MCF 10A (cell line): ENCODE data around the gene PGF. TPM values are rescaled to one million over a fixed set of nuclear protein-coding genes. Genes with fewer than 3 reads are reported as not detected.

Experiments
- BruUV-seq: library from RNA; stranded (reverse); fragments of 400-500 nt; replicated peaks from 2 replicates; lab custom pipeline; 2021; lab: Mats Ljungman, UMichigan
- CTCF ChIA-PET: fragments of 300-600 bp; sonication (Branson Sonifier 250); formaldehyde crosslinking; extraction: SDS; loops from one replicate; lab custom pipeline; 2021; ENCODE audit warnings: antibody characterized with exemption, inconsistent platforms; lab: Yijun Ruan, JAX
- POLR2A ChIA-PET: fragments of 300-600, 350-650 bp; sonication (Branson Sonifier 250); formaldehyde crosslinking; extraction: SDS; loops from one replicate; lab custom pipeline; 2020; ENCODE audit warnings: antibody characterized with exemption, inconsistent platforms; lab: Yijun Ruan, JAX
- DNase-seq: peaks from one replicate; pipeline ENCODE4 v3.0.0-alpha.2; 2018; ENCODE audit not compliant: unreplicated experiment
- H3K27ac Mint-ChIP-seq: one replicate; pipeline ENCODE4 v1.8.0; 2022; ENCODE audit warnings: mild to moderate bottlenecking, low read depth, mixed read lengths; ENCODE audit not compliant: unreplicated experiment
- H3K27me3 Mint-ChIP-seq: one replicate; pipeline ENCODE4 v1.8.0; 2022; ENCODE audit warnings: mixed read lengths; ENCODE audit not compliant: insufficient read depth, unreplicated experiment
- H3K36me3 Mint-ChIP-seq: one replicate; pipeline ENCODE4 v1.8.0; 2022; ENCODE audit warnings: mild to moderate bottlenecking, moderate library complexity, mixed read lengths; ENCODE audit not compliant: insufficient read depth, unreplicated experiment
- H3K4me1 Mint-ChIP-seq: one replicate; pipeline ENCODE4 v1.8.0; 2022; ENCODE audit warnings: mixed read lengths; ENCODE audit not compliant: insufficient read depth, unreplicated experiment
- H3K4me3 Mint-ChIP-seq: one replicate; pipeline ENCODE4 v1.8.0; 2022; ENCODE audit warnings: mild to moderate bottlenecking, moderate library complexity, mixed read lengths; ENCODE audit not compliant: unreplicated experiment
- H3K9me3 Mint-ChIP-seq: one replicate; pipeline ENCODE4 v1.8.0; 2022; ENCODE audit warnings: mixed read lengths; ENCODE audit not compliant: unreplicated experiment
- intact Hi-C: fragments of 100-400 bp; cut with micrococcal nuclease; formaldehyde crosslinking; loops from 2 replicates; pipeline ENCODE4 v1.14.1; 2022
- total RNA-seq: library from RNA; stranded (reverse); gene quantifications from 2 replicates; pipeline ENCODE4 v1.2.3, GENCODE V29; 2022
- TF ChIP-seq, protein P1 (sequence below): fragments of 200-600 bp; IDR thresholded peaks from one replicate; pipeline ENCODE4 v1.8.0; 2022; ENCODE audit warnings: antibody characterized with exemption, mild to moderate bottlenecking; ENCODE audit not compliant: unreplicated experiment

The PGF gene
- total RNA-seq, 1 experiment from 2014 or later: 2.1 TPM

DNA sequence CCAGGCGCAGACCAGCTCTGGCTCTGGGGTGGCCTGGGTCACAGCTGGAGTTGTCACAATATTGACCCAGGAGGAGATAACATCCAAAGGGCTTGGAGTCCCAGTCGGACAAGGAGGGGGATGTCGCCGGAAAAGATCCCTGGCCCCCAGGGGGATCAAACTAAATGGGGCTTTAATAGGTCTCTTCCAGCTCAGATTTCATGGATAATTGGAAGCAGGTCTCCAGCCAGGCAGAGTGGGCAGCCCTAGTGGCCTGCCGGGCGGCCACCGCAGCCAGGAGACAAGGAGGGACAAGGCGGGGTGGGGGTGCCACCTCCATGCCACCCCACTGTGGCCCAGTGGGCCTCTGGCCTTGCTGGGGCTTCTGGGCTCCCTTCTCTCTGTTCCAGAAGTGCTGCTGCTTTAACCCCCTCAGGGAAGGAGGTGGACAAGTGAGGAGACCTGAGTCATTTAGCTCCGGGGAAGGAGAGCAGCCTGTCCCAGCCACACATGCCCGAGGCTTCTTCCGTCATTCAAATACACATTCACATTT lies 23.1 kb upstream of the PGF start:
- Mint-ChIP-seq H3K9me3 (no peaks in the 10 kb centered on the region), H3K4me1 (peaks cover 6% of the 10 kb centered on the region), H3K36me3 (peaks cover 4% of the 10 kb centered on the region), H3K27ac (no peak overlapping the region), H3K27me3 (no peaks in the 10 kb centered on the region), H3K4me3 (no peak overlapping the region)
- intact Hi-C loops: no loop called here
- ChIA-PET CTCF (no interaction called here), POLR2A (no interaction called here)
- TF ChIP-seq, protein P1, sequence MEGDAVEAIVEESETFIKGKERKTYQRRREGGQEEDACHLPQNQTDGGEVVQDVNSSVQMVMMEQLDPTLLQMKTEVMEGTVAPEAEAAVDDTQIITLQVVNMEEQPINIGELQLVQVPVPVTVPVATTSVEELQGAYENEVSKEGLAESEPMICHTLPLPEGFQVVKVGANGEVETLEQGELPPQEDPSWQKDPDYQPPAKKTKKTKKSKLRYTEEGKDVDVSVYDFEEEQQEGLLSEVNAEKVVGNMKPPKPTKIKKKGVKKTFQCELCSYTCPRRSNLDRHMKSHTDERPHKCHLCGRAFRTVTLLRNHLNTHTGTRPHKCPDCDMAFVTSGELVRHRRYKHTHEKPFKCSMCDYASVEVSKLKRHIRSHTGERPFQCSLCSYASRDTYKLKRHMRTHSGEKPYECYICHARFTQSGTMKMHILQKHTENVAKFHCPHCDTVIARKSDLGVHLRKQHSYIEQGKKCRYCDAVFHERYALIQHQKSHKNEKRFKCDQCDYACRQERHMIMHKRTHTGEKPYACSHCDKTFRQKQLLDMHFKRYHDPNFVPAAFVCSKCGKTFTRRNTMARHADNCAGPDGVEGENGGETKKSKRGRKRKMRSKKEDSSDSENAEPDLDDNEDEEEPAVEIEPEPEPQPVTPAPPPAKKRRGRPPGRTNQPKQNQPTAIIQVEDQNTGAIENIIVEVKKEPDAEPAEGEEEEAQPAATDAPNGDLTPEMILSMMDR: no peak
- no TSS peak for BruUV-seq
- DNase-seq: peak; percentile 29

DNA sequence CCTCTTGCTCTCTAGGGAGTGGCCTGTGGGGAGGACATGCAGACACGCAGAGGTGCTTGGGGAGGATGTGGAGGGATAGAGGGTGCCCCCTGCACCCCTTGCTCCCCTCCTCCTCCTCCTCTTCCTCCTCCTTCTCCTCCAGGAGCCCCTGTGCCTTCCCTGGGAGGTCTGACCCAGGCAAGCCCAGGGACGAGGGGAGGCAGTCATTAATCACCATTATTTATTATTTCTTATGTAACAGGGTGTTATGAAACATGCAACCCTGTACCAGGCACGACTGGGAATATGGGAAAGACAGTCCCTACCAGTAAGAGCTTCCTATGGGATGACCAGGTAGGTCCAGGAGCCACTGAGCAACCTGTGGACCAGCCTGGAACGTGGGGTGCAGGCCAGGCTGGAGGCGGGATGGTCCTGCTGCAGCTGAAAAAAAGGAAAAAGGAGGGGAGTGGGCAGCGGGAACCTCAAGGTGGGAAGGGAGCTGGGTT lies 22.5 kb upstream of the PGF start:
- ChIA-PET CTCF (no interaction called here), POLR2A (no interaction called here)
- intact Hi-C loops: no loop called here
- peaks cover 6% of the 10 kb centered on the region for H3K4me1 Mint-ChIP-seq
- no peaks in the 10 kb centered on the region for H3K27me3 Mint-ChIP-seq
- no peak overlapping the region for H3K4me3 Mint-ChIP-seq
- no peak for DNase-seq
- H3K27ac Mint-ChIP-seq: no peak overlapping the region
- no TSS peak for BruUV-seq
- TF ChIP-seq, protein P1: no peak
- no peaks in the 10 kb centered on the region for H3K9me3 Mint-ChIP-seq
- H3K36me3 Mint-ChIP-seq: peaks cover 4% of the 10 kb centered on the region

DNA sequence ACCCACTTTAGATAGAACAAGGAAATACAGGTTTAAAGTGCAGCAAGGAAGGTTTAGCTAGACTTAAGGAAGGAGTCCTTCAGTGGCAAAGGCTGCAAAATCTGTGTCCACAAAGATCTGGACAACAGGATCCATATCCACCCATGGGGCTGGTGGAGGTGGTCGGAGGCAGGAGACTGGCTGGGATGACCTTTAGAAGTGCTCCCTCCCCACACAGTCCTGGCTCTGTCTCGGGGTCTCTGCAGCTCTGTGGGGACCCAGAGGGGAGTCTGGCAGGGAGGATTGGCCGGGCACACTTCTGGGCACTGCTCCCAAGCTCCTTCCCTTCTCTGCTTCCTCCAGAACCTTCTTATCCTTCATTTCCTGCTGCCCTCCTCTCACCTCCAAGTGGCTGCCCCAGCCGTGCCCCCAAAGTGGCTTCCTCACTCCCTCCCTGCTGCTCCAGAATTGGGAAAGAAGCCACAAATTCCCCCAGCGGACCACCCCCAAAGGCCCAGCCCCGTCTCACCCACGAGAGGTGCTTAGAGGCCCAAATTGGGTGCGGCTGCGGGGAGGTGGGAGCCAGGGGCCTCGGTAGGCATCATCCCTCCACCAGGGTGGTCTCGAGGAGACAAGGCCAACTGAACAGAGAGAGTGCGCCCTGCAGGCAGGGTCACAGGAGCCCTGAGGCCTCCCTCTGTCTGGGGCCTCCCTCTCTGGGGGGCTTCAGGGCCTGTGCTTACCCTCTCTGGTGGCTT lies 21.9 kb upstream of the PGF start:
- TF ChIP-seq, protein P1: no peak
- peaks cover 6% of the 10 kb centered on the region for H3K4me1 Mint-ChIP-seq
- H3K27ac Mint-ChIP-seq: no peak overlapping the region
- ChIA-PET POLR2A (no interaction called here), CTCF (interaction anchor here (0.9 kb wide), 1 partner anchor 13 kb away, joined by 11 read pairs; no protein-coding TSS in a partner anchor)
- no peak for DNase-seq
- peaks cover 4% of the 10 kb centered on the region for H3K36me3 Mint-ChIP-seq
- H3K9me3 Mint-ChIP-seq: no peaks in the 10 kb centered on the region
- no peaks in the 10 kb centered on the region for H3K27me3 Mint-ChIP-seq
- BruUV-seq: no TSS peak
- intact Hi-C loops: no loop called here
- H3K4me3 Mint-ChIP-seq: no peak overlapping the region

DNA sequence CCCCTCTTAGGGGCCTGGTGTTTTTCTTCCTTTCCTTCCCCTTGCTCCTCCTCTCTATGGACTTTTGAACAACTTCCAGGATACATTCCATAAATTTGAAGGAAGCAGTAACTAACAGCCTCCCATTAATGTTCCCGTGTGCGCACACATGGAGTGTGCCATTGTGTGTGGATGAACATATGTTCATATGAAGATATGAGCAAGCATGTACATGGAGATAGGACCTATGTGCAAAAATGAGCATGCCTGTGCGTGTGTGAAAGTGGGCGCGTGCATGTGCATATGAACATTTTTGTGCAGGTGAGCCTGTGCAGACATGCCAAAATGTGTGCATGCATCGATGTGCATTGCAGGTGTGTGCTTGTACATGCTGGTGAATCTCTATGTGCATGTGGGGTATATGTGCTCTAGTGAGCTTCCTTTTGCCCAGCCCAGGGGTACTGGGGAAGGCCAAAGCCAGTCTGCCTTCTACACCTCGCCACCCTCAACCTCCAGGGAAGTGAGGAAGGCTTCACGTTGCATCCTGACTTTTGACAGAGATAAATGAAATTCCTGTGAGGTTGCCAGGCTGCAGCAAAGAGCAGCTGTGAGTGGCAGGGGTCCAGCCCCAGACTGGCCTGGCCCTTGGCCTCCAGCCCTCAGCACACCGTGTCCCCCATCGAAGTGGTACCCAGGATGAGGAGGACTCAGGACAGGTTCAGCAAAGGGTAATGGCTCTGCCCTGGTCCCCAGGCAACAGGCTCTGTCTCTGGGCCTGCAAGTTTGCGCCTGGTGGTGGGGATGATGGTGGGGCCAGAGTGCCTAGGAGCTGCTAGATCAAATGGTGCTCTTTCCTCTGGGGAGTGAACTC lies 21.1 kb upstream of the PGF start:
- Mint-ChIP-seq H3K36me3 (peaks cover 4% of the 10 kb centered on the region), H3K27me3 (no peaks in the 10 kb centered on the region), H3K4me1 (peaks cover 6% of the 10 kb centered on the region), H3K27ac (no peak overlapping the region), H3K4me3 (no peak overlapping the region), H3K9me3 (no peaks in the 10 kb centered on the region)
- DNase-seq: no peak
- POLR2A ChIA-PET: no interaction called here
- no TSS peak for BruUV-seq
- TF ChIP-seq, protein P1: no peak
- intact Hi-C loops: no loop called here
- CTCF ChIA-PET: interaction anchor here (0.5 to 0.9 kb wide), 2 partner anchors 14 to 112 kb away, joined by 3 to 11 read pairs; no protein-coding TSS in a partner anchor
